SU-DHL-6 (cell line): ENCODE data around the gene GABPB1.

Experiments
- EZH2phosphoT487 ChIP-seq: fragments of 200-600 bp; sonication (generic), shearing (Covaris generic); conservative IDR thresholded peaks from 2 replicates; pipeline ENCODE4 v1.6.1; 2018; ENCODE audit warnings: mild to moderate bottlenecking, antibody characterized with exemption, low read length, moderate library complexity, mixed read lengths
- TF ChIP-seq, protein P1 (sequence below): fragments of 200-600 bp; sonication (generic); IDR thresholded peaks from one replicate; pipeline ENCODE4 v1.5.1; 2017; ENCODE audit warnings: antibody characterized with exemption, mild to moderate bottlenecking, low read length, moderate library complexity; ENCODE audit not compliant: insufficient read depth, poor library complexity, severe bottlenecking

DNA sequence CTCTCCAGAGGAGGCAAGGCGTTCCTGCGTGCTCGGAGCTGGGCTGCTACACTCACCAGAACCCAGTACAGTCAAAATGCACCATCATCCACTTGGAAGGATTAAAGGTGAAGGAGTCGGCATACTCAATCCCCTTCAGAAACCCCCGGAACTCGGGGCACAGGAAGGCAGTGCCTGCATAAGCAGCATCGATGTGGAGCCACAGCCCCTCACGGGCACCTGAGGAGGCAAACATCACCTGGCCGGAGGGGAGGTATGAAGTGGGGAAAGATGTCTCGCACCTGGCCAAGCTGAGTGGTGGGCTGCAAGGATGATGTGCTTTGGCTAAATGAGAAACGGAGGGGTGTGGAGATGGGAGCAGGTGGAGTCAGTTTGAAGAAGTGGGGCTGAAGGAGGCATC, 102.4 kb downstream of the GABPB1 start:
- TF ChIP-seq, protein P1, sequence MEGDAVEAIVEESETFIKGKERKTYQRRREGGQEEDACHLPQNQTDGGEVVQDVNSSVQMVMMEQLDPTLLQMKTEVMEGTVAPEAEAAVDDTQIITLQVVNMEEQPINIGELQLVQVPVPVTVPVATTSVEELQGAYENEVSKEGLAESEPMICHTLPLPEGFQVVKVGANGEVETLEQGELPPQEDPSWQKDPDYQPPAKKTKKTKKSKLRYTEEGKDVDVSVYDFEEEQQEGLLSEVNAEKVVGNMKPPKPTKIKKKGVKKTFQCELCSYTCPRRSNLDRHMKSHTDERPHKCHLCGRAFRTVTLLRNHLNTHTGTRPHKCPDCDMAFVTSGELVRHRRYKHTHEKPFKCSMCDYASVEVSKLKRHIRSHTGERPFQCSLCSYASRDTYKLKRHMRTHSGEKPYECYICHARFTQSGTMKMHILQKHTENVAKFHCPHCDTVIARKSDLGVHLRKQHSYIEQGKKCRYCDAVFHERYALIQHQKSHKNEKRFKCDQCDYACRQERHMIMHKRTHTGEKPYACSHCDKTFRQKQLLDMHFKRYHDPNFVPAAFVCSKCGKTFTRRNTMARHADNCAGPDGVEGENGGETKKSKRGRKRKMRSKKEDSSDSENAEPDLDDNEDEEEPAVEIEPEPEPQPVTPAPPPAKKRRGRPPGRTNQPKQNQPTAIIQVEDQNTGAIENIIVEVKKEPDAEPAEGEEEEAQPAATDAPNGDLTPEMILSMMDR: no peak
- TF ChIP-seq EZH2phosphoT487: no peak
